Sigmoid colon (tissue), 7 donors: ENCODE results near the gene FAM98C. TPM values are rescaled to one million over a fixed set of nuclear protein-coding genes. Genes with fewer than 3 reads are reported as not detected.

ENCODE experiments used
- DNase-seq: peaks from one replicate; pipeline ENCODE4 v3.0.0-alpha.2; 2019
- H3K27ac ChIP-seq, 4 donors: fragments of 200-600 bp; sonication (generic); one replicate each; pipeline ENCODE4 v1.5.1; 2016 to 2019; ENCODE audit warnings: mild to moderate bottlenecking in 1 of 4
- H3K27me3 ChIP-seq, 3 donors: fragments of 200-600 bp; sonication (generic); one replicate each; pipeline ENCODE4 v1.5.1; 2019; ENCODE audit warnings: mild to moderate bottlenecking in 1 of 3
- H3K36me3 ChIP-seq, 4 donors: fragments of 200-600 bp; sonication (generic); one replicate each; pipeline ENCODE4 v1.5.1; 2016 to 2019
- H3K4me1 ChIP-seq, 4 donors: fragments of 200-600 bp; sonication (generic); one replicate each; pipeline ENCODE4 v1.5.1; 2017 to 2019
- H3K4me3 ChIP-seq, 4 donors: fragments of 200-600 bp; sonication (generic); one replicate each; pipeline ENCODE4 v1.5.1; 2017 to 2019; ENCODE audit warnings: mild to moderate bottlenecking in 2 of 4, moderate library complexity in 1 of 4
- H3K9me3 ChIP-seq, 4 donors: fragments of 200-600 bp in 3 of 4; sonication (generic) in 3 of 4; one replicate each; pipeline versions ENCODE4 v1.5.1 to v1.6.1; 2013 to 2019
- EP300 ChIP-seq, 4 donors: sonication (generic); formaldehyde crosslinking; IDR thresholded peaks; one replicate each; pipeline ENCODE4 v1.6.1; 2017; ENCODE audit warnings: antibody characterized with exemption in 4 of 4
- POLR2A ChIP-seq, 2 donors: fragments of 450-650 bp; IDR thresholded peaks; one replicate each; pipeline ENCODE4 v1.6.1; 2016; ENCODE audit warnings: antibody characterized with exemption in 2 of 2, mild to moderate bottlenecking in 2 of 2, moderate library complexity in 2 of 2
- POLR2AphosphoS5 ChIP-seq, 4 donors: sonication (generic); formaldehyde crosslinking; IDR thresholded peaks; one replicate each; pipeline ENCODE4 v1.6.1; 2017; ENCODE audit warnings: antibody characterized with exemption in 4 of 4
- WGBS, 2 donors: extraction: QIAGEN DNeasy Blood & Tissue Kit; methylation state at CpG; one replicate each; pipeline ENCODE4 v1.1.7; 2013; 5-methylcytosine and 5-hydroxymethylcytosine counted together
- intact Hi-C: fragments of 100-400 bp; cut with DNase I; formaldehyde crosslinking; loops from one replicate; pipeline ENCODE4 v1.15.1; 2023
- polyA plus RNA-seq, 3 donors: library from polyadenylated mRNA; stranded (reverse); fragments of 200-250 nt; gene quantifications; one replicate each; pipeline ENCODE4 v1.2.3, GENCODE V29; 2013
- total RNA-seq, 4 donors: library from RNA; depleted of rRNA; stranded (reverse); fragments of >200 nt; gene quantifications; one replicate each; pipeline ENCODE4 v1.1.0, GENCODE V29; 2016
- TF ChIP-seq, protein P1 (sequence below), 4 experiments: fragments of 450-650 bp in 3 of 4; fragments of 200-600 bp in 1 of 4; IDR thresholded peaks; one replicate each; pipeline ENCODE4 v1.5.1; 2016 to 2019; ENCODE audit warnings: antibody characterized with exemption in 4 of 4, mild to moderate bottlenecking in 3 of 4, moderate library complexity in 2 of 4
- donor health status: healthy with polysubstance abuse.
- donor health status: Bipolar disorder and iron deficiency.
- donor health status: healthy.

The FAM98C gene
- total and polyA plus RNA-seq, 7 donors: 17.2 to 30.0 (median 26.1) TPM

GRCh38 chr19:38445362-38445761 is 42.5 kb downstream of the FAM98C start:
- WGBS, 2 donors: 94% methylated on average over 7 of the region's 7 CpGs
- H3K27me3 ChIP-seq: peaks cover 0 to 21% (median 6%) of the 10 kb centered on the region in 3 donors
- DNase-seq: no peak
- H3K4me1 ChIP-seq: no peaks in the 10 kb centered on the region
- H3K27ac ChIP-seq: no peak overlapping the region
- no peaks in the 10 kb centered on the region for H3K36me3 ChIP-seq
- H3K4me3 ChIP-seq: no peak overlapping the region
- intact Hi-C loops: no loop called here
- no peak for TF ChIP-seq EP300 (IDR thresholded peaks at IDR 0.05)
- no peak for TF ChIP-seq POLR2AphosphoS5 (IDR thresholded peaks at IDR 0.05)
- TF ChIP-seq, protein P1, sequence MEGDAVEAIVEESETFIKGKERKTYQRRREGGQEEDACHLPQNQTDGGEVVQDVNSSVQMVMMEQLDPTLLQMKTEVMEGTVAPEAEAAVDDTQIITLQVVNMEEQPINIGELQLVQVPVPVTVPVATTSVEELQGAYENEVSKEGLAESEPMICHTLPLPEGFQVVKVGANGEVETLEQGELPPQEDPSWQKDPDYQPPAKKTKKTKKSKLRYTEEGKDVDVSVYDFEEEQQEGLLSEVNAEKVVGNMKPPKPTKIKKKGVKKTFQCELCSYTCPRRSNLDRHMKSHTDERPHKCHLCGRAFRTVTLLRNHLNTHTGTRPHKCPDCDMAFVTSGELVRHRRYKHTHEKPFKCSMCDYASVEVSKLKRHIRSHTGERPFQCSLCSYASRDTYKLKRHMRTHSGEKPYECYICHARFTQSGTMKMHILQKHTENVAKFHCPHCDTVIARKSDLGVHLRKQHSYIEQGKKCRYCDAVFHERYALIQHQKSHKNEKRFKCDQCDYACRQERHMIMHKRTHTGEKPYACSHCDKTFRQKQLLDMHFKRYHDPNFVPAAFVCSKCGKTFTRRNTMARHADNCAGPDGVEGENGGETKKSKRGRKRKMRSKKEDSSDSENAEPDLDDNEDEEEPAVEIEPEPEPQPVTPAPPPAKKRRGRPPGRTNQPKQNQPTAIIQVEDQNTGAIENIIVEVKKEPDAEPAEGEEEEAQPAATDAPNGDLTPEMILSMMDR (IDR thresholded peaks at IDR 0.05): no peak
- no peak for TF ChIP-seq POLR2A (IDR thresholded peaks at IDR 0.05)
- no peaks in the 10 kb centered on the region for H3K9me3 ChIP-seq

GRCh38 chr19:38448225-38448624 is 45.3 kb downstream of the FAM98C start:
- H3K27ac ChIP-seq: no peak overlapping the region
- H3K9me3 ChIP-seq: no peaks in the 10 kb centered on the region
- WGBS, 2 donors: 87 to 95% methylated on average over 9 of the region's 9 CpGs
- TF ChIP-seq, protein P1 (IDR thresholded peaks at IDR 0.05): no peak
- no peak for TF ChIP-seq POLR2A (IDR thresholded peaks at IDR 0.05)
- TF ChIP-seq POLR2AphosphoS5 (IDR thresholded peaks at IDR 0.05): no peak
- no peak for TF ChIP-seq EP300 (IDR thresholded peaks at IDR 0.05)
- H3K27me3 ChIP-seq: no peaks in the 10 kb centered on the region
- H3K4me1 ChIP-seq: no peaks in the 10 kb centered on the region
- H3K36me3 ChIP-seq: no peaks in the 10 kb centered on the region
- intact Hi-C loops: no loop called here
- no peak overlapping the region for H3K4me3 ChIP-seq
- no peak for DNase-seq

DNA sequence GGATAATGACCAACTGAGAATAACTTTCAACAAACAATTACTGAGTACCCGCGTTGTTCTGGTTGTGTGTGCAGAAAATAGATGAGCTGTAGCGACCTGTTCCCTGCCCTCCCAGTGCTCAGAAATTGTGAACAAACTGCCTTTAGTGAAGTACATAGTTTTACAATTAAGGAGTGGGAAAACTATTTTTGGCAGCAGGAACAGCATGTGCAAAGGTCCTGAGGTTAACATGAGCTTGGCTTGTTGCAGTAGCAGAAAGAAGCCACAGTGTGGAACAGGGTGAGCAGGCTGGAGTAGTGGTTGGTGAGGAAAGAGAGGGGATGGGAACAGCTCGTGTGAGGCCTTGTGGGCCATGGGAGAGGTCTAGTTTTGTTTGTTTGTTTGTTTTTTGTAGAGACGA is 46.6 kb downstream of the FAM98C start:
- no peak overlapping the region for H3K27ac ChIP-seq
- H3K9me3 ChIP-seq: no peaks in the 10 kb centered on the region
- TF ChIP-seq, protein P1 (IDR thresholded peaks at IDR 0.05): no peak
- 62 to 80% methylated on average over 5 of the region's 5 CpGs for WGBS, 2 donors
- H3K27me3 ChIP-seq: no peaks in the 10 kb centered on the region
- DNase-seq: no peak
- H3K36me3 ChIP-seq: no peaks in the 10 kb centered on the region
- no peak overlapping the region for H3K4me3 ChIP-seq
- intact Hi-C loops: no loop called here
- no peaks in the 10 kb centered on the region for H3K4me1 ChIP-seq

DNA sequence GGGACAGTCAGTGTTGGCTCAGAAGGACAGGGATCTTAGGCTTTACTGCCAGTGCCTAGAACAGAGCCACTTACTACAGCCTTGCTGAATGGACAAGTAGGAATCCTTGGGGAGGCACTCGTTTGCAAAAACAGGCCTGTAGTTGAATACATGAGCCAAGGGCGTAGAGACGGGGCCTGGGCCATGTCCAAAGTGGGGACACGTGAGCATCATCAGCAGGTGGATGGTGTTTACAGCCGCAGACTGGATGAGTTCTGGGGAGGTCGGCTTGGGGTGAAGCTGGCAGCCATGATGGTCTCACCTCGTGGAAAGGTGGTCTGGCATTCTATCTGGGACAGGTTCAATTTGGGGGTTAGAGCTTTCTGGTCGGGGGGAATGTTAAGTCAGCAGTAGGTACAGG is 48.1 kb downstream of the FAM98C start:
- intact Hi-C loops: no loop called here
- no peaks in the 10 kb centered on the region for H3K36me3 ChIP-seq
- H3K27ac ChIP-seq: no peak overlapping the region
- H3K9me3 ChIP-seq: no peaks in the 10 kb centered on the region
- H3K4me3 ChIP-seq: no peak overlapping the region
- TF ChIP-seq EP300 (IDR thresholded peaks at IDR 0.05) (no peak), POLR2AphosphoS5 (IDR thresholded peaks at IDR 0.05) (no peak), POLR2A (IDR thresholded peaks at IDR 0.05) (no peak)
- TF ChIP-seq, protein P1 (IDR thresholded peaks at IDR 0.05): no peak
- H3K4me1 ChIP-seq: no peaks in the 10 kb centered on the region
- 76 to 85% methylated on average over 8 of the region's 8 CpGs for WGBS, 2 donors
- no peaks in the 10 kb centered on the region for H3K27me3 ChIP-seq
- no peak for DNase-seq

DNA sequence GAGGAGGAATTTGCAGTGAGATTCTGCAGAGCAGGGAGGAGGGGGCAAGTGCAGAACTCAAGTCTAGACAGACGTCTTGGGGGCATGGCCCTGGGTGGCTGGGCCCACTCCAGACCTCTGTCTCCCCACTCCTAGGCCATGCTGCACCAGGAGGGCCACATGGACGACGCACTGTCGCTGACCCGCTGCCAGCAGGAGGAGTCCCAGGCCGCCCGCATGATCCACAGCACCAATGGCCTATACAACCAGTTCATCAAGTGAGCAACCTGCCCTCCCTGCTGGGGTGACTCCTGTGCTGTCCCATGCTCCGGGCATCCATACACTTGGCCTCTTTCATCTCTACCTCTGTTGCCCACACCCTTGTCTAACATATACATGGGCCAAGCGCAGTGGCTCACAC is 48.7 kb downstream of the FAM98C start:
- 88 to 89% methylated on average over 9 of the region's 9 CpGs for WGBS, 2 donors
- no peak for DNase-seq
- Histone ChIP-seq H3K4me1 (no peaks in the 10 kb centered on the region), H3K36me3 (no peaks in the 10 kb centered on the region), H3K9me3 (no peaks in the 10 kb centered on the region), H3K4me3 (no peak overlapping the region), H3K27ac (no peak overlapping the region), H3K27me3 (no peaks in the 10 kb centered on the region)
- no peak for TF ChIP-seq POLR2AphosphoS5 (IDR thresholded peaks at IDR 0.05)
- no peak for TF ChIP-seq EP300 (IDR thresholded peaks at IDR 0.05)
- TF ChIP-seq, protein P1 (IDR thresholded peaks at IDR 0.05): no peak
- no peak for TF ChIP-seq POLR2A (IDR thresholded peaks at IDR 0.05)
- intact Hi-C loops: no loop called here
